HG02571 (cell line): ENCODE measurements around the gene PLK1.
"Not testable (repeated sequence)": the region's sequence is repeated elsewhere in the genome, so short reads cannot be mapped to it uniquely, and the experiment has no call there.

Experiments
- ATAC-seq: cut with Tn5 transposase; IDR thresholded peaks from one replicate; pipeline ENCODE4 v1.9.1; 2021; ENCODE audit warnings: mild to moderate bottlenecking, moderate library complexity; ENCODE audit not compliant: unreplicated experiment

The PLK1 gene

DNA sequence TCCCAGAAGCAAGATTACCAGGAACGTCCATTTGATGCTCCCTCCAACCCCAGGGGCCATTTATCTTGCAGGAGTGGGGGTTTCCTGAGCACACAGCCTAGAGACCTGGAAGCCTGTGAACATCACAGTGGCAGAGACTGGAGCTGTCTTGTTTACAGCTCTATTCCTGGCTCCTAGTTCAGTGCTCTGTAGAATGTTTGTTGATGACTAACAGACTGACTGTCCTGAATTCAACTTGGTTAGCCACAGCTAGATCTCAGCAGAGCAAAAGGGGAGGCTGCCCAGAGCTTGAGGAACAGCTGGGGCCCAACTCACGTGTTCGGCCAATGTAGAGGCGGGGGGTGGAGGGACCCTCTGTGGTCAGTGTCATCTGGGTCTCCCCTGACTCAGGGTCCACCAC, 27.8 kb downstream of the PLK1 start:
- ATAC-seq, result no peak

DNA sequence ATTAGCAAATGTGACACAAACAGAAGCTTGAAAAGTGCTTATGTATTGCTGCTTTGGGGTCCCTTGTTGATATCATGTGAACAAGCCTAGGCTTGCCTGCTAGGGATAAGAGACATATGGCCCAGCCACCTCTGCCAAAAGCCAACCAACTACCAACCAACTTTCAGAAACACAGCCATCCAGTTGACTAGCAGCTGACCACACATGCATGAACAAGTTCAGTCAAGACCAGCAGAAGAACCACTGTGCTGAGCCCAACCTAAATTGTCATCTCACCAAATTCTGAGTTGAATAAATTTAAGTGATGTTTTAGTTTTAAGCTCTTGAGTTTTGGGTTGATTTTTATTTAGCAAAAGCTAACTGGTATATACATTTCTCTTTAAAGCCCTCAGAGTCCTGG, 30.8 kb downstream of the PLK1 start:
- ATAC-seq, result no peak

DNA sequence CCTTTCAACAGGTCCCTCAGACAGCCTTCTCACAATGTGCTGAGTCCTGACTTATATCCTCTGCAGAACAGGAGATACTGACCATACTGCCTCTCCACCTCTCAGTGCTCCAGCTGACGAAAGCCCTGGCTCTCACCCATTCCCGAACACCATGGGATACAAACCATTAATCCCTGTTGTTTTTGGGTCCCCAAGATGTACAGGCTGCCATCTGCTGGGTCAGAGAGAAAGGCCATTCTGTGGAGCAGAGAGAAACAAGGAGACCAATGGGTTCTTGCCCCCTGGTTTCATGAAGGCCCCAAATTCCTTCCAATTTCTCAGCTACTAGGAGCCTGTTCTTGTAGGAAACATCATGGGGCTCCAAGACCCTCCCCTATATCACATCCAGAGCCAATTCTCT, 31.3 kb downstream of the PLK1 start:
- no peak for ATAC-seq

DNA sequence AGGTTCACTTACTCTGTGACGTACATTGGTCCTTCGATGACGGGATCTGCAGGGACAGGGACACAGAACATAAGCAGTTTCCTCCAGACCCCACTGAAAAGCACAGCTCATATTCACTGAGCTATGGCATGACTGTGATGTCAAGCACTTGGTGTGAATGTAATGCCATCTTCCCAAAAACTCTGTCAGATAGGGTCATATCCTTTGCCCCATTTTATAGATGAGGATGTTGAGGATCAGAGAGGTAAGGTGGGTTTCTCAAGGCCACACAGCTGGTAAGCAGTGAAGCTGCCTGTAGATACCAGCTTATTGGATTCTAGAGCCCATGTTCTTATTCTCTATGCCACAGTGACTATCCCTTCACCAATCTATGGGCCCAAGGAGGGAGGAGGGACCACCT, 31.8 kb downstream of the PLK1 start:
- no peak for ATAC-seq

DNA sequence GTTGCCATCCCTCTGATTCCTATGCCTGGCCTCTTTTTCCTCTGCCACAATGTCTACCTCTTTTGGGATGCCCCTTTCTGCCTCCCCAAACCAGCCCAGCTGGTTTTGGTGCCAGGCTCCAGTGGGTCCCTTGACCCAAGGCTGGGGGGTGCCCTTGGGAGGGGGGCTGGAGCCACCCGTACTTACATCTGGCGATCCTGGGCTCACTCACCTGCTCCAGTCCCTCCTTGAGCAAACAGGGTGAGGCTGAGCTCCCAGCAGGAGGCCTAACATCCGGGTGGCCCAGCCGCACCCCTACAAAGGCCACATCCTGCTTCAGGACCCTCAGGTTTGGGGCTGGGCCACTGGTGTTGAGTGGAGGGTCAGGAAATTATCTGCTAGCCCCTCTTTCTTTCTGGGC, 33.1 kb downstream of the PLK1 start:
- ATAC-seq, result no peak

DNA sequence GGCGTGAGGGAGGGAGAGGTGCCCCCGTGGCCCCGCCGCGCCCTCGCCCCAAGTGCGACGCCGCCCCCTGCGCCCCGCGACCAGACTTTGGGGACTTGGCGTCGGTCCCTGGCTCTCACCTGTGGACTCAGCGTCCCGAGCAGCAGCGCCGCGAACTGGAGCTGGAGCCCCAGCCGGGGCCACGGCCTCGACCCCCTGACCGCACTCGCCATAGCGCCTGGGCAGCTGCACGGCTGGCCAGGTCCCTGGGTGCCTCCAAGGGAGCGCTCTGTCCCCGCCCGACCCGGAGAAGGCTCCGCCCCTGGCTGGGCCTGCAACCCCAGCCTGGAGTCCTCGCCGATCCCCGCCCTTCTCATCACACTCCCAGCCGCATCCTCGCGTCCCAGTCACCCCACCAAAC, 34.3 kb downstream of the PLK1 start, which contains the start of gene ERN2:
Gene ERN2 (minus strand): TSS at position 247 of the 400 bp plus-strand sequence. CDS start 35 bp downstream, at position 212.
- no peak for ATAC-seq

DNA sequence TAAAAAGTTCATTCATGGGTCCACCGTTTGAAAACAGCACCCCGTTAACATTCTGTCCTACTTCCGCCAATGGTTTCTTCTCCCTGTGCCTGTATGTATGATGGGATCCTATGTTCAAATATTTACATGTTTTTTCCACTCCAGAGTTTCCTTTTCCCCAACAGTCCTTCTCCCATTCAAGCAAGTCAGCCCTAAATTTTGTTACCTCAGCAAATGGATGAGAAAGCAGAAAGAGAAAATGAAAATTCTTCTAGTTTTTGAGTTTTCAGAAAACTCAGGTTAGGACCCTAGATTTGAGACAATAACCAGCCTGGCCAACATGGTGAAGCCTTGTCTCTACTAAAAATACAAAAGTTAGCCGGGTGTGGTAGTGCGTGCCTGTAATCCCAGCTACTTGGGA, 37.8 kb downstream of the PLK1 start:
- ATAC-seq, result no peak

DNA sequence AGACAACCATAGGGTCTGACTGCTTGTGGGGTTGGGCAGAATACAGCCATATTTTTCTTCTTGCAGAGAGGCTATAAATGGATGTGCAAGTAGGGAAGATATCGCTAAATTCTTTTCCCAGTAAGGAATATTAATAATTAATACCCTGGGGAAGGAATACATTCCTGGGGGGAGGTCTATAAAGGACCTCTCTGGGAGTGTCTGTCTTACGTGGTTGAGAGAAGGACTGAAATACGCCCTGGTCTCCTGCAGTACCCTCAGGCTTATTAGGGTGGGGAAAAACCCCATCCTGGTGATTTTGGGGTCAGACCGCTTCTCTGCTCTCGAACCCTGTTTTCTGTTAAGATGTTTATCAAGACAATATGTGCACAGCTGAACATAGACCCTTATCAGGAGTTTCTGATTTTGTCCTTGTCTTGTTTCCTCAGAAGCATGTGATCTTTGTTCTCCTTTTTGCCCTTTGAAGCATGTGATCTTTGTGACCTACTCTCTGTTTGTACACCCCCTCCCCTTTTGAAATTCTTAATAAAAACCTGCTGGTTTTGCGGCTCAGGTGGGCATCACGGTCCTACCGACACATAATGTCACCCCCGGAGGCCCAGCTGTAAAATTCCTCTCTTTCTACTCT, 44.0 kb downstream of the PLK1 start:
- not testable (repeated sequence) for ATAC-seq

DNA sequence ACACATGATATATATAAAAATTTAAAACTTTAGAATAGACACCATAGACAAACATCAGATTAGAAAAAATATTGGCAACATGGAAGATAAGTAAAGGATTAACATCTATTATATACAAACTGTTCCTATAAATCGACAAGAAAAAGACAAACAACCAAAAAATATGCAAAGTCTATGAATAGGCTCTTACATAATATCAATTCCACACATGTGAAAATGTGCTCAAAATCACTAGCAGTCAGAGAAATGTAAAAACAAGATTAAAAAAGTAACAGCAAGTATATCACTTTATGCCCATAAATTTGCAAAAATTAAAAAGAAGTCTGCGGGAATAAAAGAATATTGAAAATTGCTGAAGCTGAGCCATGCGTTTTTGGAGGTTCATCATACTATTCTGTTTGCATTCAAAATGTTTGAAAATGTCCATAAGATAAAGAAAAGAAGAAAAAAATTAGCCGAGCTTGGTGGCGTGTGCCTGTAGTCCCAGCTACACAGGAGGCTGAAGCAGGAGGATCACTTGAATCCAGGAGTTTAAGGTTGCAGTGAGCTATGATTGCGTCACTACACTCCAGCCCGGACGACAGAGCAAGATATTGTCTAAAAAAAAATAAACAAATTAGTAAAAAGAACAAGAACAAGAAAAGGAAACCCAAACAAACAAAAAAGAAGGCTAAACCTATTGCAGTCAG, 45.6 kb downstream of the PLK1 start:
- ATAC-seq, result no peak

DNA sequence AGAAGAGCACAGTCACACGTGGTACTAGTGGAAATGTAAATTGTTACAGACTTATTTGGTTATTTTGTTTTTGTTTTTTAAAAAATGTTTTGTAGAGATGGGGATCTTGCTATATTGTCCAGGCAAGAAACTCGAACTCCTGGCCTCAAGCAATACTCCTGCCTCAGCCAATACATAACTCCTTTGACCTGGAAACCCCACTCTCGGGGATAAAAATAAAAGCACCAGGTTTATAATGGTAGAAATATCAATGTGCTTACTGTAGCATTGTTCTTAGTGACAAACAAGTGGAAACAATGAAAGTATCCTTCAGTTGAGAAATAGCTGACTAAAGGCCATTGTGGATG, 46.1 kb downstream of the PLK1 start:
- ATAC-seq, result no peak

DNA sequence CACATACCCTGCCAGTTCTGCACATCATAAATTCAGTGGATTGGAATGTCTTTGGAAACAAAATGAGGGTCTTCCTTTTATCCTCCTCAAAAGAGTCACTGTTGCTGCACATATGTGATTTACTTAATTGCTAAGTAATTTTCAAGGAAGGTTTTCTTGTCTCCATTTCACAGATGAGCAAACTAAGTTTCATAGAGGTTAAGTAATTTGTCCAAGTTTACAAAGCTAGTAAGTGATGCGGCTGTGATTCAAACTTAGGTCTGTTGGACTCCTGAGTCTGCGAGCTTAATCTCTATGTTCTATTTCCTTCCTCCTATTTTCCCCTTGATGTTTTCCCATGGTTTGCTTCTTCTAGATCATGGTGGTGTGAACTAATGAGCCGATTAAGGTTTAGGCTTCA, 48.0 kb downstream of the PLK1 start:
- no peak for ATAC-seq

DNA sequence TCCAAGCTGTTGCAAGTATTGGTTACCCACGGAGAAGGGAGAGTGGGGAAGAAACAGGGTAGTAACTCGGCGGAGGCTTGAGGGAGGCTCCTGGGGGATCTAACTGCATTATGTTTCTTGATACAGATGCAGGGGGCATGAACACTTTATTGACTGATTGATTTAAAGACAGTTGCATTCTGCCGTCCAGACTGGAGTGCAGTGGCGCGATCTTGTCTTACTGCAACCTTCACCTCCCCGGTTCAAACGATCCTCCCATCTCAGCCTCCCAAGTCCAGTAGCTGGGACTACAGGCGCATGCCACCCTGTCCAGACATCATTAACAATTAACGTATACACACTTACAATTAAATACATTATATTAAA, 49.4 kb downstream of the PLK1 start:
- no peak for ATAC-seq

DNA sequence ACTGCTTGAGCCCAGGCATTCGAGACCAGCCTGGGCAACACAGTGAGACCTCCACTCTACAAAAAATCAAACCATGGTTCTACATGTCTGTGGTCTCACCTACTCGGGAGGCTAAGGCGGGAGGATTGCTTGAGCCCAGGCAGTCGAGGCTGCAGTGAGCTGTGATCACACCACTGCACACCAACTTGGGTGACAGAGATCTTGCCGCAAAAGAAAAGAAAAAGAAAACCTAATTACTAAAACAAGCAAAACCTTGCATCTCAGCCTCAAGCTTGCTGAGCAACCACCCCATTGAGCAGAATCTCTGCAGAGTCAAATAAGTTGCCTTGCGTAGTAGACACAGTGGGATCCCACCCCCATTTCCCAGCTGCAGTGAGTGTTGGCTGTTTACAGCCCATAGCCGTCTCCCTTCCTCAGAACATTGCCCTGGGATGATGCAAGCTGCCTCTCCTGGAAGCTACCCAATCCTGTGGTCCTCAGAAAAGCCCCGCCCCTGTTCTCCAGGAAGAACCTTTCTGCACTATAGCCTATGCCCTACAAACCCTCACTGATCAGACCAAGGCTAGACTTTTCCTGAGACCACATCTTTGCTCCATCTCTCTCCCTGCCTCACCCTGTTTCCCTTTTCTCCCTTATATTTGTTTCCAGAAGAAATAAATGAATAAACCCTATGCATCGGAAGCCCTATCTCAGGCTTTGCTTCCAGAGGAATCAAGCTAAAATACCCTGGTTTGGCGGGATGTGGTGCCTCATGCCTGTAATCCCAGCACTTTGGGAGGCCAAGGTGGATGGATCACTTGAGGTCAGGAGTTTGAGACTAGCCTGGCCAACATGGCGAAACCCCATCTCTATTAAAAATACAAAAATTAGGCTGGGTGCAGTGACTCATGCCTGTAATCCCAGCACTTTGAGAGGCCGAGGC, 51.1 kb downstream of the PLK1 start:
- no peak for ATAC-seq

DNA sequence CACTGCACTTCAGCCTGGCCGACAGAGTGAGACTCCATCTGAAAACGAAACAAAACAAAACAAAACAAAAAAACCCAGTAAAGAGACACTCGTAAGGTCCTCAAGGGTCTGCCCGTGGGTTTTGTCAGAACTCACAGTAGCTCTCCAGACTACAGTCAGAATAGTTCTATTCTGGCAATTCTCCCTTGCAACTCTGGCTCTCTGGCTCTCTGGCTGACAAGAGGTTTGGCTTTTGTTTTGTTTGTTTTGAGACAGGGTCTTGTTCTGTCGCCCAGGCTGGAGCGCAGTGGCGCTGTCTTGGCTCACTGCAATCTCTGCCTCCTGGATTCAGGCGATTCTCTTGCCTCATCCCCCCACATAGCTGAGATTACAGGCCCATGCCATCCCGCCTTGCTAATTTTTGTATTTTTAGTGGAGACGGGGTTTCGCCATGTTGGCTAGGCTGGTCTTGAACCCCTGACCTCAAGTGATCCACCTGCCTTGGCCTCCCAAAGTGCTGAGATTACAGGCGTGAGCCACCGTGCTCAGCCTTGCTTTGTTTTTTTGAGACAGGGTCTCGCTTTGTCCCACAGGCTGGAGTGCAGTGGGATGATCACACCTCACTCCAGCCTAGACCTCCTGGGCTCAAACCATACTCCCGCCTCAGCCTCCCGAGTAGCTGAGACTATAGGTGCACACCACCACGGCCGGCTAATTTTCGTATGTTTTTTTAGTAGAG, 55.6 kb downstream of the PLK1 start:
- ATAC-seq, result no peak

DNA sequence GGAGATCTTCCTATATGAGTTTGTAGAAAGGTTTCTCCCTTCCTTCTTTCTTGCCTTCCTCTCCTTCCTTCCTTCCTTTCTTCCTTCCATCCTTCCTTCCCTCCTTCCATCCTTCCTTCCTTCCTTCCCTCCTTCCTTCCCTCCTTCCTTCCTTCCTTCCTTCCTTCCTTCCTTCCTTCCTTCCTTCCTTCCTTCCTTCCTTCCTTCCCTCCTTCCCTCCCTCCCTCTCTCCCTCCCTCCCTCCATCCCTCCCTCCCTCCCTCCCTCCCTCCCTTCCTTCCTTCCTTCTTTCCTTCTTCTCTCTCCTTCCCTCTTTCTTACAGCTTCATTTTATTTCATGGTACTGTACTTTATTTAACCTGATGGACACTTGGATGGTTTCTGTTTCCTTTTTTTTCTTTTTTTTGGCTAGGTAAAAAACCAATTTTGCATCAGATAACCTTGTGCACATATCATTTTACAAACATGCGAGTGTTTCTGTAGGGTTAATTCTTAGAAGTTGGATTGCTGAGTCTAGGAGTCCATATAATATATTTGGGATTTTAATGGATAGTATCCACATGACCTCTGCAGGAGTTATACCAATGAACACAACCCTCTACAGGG, 58.8 kb downstream of the PLK1 start:
- ATAC-seq, result not testable (repeated sequence)

DNA sequence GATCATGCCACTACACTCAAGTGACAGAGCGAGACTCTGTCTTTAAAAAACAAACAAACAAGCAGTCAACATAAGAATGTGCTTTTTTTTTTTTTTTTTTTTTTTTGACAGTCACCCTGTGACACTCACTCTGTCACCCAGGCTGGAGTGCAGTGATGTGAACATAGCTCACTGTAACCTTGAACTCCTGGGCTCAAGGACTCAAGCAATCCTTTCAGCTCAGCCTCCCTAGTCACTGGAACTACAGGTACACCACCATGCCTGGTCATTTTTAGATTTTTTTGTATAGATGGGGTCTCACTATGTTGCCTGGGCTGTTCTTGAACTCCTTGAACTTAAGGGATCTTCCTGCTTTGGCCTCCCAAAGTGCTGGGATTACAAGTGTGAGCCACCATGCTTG, 60.8 kb downstream of the PLK1 start:
- ATAC-seq, result no peak
